ENCODE results near the gene JAM3.

The JAM3 gene

DNA sequence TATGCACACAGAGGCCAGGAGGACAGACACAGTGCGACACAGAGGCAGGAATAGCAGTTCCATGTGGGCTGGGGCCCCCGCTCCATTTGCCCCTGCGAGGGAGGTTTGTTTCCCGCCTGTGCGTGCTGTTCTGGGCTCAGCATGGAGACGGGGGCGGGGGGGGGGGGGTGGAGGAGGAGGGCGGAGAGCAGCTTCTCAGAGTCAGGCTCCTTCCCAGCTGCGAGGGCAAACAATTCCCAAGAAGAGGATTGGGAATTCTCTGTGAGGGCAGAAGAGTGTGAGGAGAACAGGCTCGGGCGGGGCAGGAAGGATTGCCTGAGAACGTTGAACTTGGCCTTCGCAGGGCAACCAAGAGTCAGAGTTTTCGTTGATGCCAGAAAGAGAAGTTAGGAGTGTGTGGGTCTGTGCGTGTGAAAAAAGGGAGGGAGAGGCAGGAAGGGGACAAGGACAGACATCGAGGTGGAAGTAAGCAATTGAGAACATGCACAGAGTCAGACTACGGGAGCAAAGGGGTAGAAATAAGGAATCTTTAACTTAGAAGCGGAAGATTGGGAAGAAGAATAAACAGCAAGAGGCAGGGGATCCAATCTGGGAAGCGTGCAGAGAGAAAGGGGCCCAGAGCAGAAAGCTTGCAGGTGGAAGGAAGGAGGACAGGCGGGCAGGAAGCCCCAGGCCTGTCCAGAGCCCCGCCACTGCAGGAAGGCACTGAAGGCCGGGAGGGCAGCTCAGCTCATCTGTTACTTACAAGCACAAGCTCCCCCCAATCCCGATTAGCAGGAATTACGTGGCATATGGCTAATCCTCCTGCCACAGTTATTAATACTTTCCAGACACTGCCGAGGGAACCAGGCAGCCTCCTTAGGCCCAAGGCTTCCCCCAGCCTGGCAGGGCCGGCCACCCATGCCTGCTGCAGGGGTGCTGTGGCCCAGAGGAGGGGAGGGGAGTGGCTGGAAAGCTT lies 15.6 kb upstream of the JAM3 start:
- H3K4me1 ChIP-seq: peaks cover 3% of the 10 kb centered on the region; the same call in 1 of the 2 replicates
- H3K27me3 ChIP-seq: no peaks in the 10 kb centered on the region
- H3K4me3 ChIP-seq (ENCODE audit: low read depth, low read length): no peak overlapping the region
- TF ChIP-seq, protein P1, sequence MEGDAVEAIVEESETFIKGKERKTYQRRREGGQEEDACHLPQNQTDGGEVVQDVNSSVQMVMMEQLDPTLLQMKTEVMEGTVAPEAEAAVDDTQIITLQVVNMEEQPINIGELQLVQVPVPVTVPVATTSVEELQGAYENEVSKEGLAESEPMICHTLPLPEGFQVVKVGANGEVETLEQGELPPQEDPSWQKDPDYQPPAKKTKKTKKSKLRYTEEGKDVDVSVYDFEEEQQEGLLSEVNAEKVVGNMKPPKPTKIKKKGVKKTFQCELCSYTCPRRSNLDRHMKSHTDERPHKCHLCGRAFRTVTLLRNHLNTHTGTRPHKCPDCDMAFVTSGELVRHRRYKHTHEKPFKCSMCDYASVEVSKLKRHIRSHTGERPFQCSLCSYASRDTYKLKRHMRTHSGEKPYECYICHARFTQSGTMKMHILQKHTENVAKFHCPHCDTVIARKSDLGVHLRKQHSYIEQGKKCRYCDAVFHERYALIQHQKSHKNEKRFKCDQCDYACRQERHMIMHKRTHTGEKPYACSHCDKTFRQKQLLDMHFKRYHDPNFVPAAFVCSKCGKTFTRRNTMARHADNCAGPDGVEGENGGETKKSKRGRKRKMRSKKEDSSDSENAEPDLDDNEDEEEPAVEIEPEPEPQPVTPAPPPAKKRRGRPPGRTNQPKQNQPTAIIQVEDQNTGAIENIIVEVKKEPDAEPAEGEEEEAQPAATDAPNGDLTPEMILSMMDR (IDR thresholded peaks at IDR 0.05; ENCODE audit: low read depth, low read length): no peak
- no peaks in the 10 kb centered on the region for H3K9me3 ChIP-seq
- H3K36me3 ChIP-seq: no peaks in the 10 kb centered on the region
- no peak for DNase-seq

DNA sequence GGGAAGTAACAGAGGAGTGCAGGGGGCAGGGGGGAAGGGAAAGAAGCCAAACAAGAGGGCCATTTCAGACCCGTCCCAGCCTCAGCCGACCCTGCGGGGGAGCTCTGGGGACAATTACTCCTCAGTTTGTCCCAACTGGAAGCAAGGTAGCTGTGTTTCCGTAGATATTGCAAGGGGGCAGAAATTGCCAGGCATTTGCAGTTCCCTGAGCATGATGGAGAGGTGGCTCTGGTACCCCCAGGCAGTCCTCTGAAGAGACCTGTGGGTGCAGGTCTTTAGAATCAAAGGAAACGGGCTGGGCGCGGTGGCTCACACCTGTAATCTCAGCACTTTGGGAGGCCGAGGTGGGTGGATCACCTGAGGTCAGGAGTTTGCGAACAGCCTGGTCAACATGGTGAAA lies 13.8 kb upstream of the JAM3 start:
- H3K9me3 ChIP-seq: no peaks in the 10 kb centered on the region
- no peak overlapping the region for H3K4me3 ChIP-seq (ENCODE audit: low read depth, low read length)
- H3K36me3 ChIP-seq: no peaks in the 10 kb centered on the region
- DNase-seq: no peak
- TF ChIP-seq, protein P1 (IDR thresholded peaks at IDR 0.05; ENCODE audit: low read depth, low read length): no peak
- peaks cover 3% of the 10 kb centered on the region; the same call in 1 of the 2 replicates for H3K4me1 ChIP-seq
- H3K27me3 ChIP-seq: no peaks in the 10 kb centered on the region

DNA sequence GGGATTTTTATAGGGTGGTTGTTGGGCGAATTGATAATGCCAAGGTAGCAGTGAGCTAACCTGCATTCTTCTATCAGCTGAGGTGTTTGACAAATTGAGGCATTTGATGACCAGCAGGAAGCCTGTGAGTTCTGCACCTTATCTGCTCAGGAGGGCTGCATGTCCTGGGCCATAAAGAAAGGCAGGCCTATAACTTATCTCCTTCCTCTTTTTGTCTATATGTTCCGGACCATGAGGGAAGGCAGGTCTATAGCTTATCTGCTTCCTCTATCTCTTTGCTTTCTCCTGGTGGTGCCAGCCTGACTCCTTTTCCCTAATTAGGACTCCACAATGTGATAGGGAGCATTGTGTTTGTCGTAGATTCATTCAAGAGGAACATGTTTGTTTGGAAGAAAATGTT lies 8.6 kb upstream of the JAM3 start:
- Histone ChIP-seq H3K27me3 (no peaks in the 10 kb centered on the region), H3K4me3 (ENCODE audit: low read depth, low read length) (no peak overlapping the region), H3K4me1 (no peaks in the 10 kb centered on the region), H3K9me3 (no peaks in the 10 kb centered on the region), H3K36me3 (no peaks in the 10 kb centered on the region)
- TF ChIP-seq, protein P1 (IDR thresholded peaks at IDR 0.05; ENCODE audit: low read depth, low read length): no peak
- no peak for DNase-seq

DNA sequence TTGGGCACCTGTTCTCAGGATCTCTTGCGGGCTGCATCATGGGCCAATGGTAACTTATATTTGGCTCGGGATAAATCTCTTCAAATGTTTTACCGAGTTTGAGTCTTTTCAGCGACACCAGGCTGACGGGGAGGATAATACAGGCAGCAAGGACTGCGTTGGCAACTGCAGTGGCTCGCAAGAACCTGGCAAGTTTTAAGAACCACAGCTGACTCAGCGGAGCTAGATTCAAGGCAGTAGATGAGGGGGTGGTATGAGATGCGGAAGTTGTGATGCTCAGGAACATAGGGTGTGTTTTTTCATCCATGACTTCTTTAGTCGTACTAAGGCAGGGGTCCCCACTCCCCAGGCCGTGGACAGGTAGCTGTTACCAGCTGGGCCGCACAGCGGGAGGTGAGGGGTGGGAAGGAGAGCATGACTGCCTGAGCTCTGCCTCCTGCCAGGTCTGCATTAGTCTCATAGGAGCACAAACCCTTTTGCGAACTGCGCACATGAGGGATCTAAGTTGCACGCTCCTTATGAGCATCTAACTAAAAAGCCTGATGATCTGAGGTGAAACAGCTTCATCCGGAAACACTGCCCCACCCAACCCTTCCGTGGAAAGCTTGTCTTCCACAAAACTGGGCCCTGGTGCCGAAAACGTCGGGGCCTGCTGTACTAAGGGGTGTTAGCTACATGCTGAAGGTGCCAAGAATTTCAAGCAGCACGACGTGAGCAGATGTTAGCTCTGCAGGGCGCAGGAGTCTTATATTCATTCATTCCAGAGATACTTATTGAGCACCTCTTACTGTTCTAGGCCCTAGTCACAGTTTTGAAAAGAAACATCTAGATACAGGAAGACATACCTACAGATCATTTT lies 6.4 kb upstream of the JAM3 start:
- no peak for DNase-seq
- no peak overlapping the region for H3K4me3 ChIP-seq (ENCODE audit: low read depth, low read length)
- no peaks in the 10 kb centered on the region for H3K27me3 ChIP-seq

GRCh38 chr11:134063124-134063495 lies 5.8 kb upstream of the JAM3 start:
- H3K4me1 ChIP-seq: no peaks in the 10 kb centered on the region
- no peaks in the 10 kb centered on the region for H3K9me3 ChIP-seq
- no peak overlapping the region for H3K4me3 ChIP-seq (ENCODE audit: low read depth, low read length)
- H3K36me3 ChIP-seq: no peaks in the 10 kb centered on the region
- DNase-seq: no peak
- TF ChIP-seq, protein P1 (IDR thresholded peaks at IDR 0.05; ENCODE audit: low read depth, low read length): no peak
- no peaks in the 10 kb centered on the region for H3K27me3 ChIP-seq

More for the DNA sequence above, 6.4 kb upstream of the JAM3 start:
- H3K4me1 ChIP-seq: no peaks in the 10 kb centered on the region
- TF ChIP-seq, protein P1 (IDR thresholded peaks at IDR 0.05; ENCODE audit: low read depth, low read length): no peak
- no peaks in the 10 kb centered on the region for H3K36me3 ChIP-seq
- no peaks in the 10 kb centered on the region for H3K9me3 ChIP-seq
